ENCODE results near the gene CGA.

GRCh38 chr6:87065117-87065516, 29.8 kb downstream of the CGA start:
- TF ChIP-seq, protein P1, sequence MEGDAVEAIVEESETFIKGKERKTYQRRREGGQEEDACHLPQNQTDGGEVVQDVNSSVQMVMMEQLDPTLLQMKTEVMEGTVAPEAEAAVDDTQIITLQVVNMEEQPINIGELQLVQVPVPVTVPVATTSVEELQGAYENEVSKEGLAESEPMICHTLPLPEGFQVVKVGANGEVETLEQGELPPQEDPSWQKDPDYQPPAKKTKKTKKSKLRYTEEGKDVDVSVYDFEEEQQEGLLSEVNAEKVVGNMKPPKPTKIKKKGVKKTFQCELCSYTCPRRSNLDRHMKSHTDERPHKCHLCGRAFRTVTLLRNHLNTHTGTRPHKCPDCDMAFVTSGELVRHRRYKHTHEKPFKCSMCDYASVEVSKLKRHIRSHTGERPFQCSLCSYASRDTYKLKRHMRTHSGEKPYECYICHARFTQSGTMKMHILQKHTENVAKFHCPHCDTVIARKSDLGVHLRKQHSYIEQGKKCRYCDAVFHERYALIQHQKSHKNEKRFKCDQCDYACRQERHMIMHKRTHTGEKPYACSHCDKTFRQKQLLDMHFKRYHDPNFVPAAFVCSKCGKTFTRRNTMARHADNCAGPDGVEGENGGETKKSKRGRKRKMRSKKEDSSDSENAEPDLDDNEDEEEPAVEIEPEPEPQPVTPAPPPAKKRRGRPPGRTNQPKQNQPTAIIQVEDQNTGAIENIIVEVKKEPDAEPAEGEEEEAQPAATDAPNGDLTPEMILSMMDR (IDR thresholded peaks at IDR 0.05; ENCODE audit: poor library complexity): no peak
- TF ChIP-seq EZH2 (IDR thresholded peaks at IDR 0.05; ENCODE audit: borderline replicate concordance): no peak
- no peak for TF ChIP-seq EZH2phosphoT487 (IDR thresholded peaks at IDR 0.05; ENCODE audit: low read depth, severe bottlenecking, unreplicated experiment)
